Mesothelial cell of epicardium (in vitro differentiated cells): ENCODE measurements around the gene OR1E1. TPM values are rescaled to one million over a fixed set of nuclear protein-coding genes. Genes with fewer than 3 reads are reported as not detected.
"Not testable (repeated sequence)": the region's sequence is repeated elsewhere in the genome, so short reads cannot be mapped to it uniquely, and the experiment has no call there.

ENCODE experiments used
- DNase-seq, 2 experiments: peaks; one replicate each; pipeline ENCODE4 v3.0.0; 2021; ENCODE audit warnings: low spot score in 2 of 2; ENCODE audit not compliant: unreplicated experiment in 2 of 2
- H3K27ac Mint-ChIP-seq: 2 replicates; pipeline ENCODE4 v1.8.0; 2021; ENCODE audit warnings: mixed read lengths
- H3K27me3 Mint-ChIP-seq: 2 replicates; pipeline ENCODE4 v1.8.0; 2021; ENCODE audit warnings: low read depth, mixed read lengths
- H3K36me3 Mint-ChIP-seq: 2 replicates; pipeline ENCODE4 v1.8.0; 2021; ENCODE audit warnings: mixed read lengths
- H3K4me1 Mint-ChIP-seq: 2 replicates; pipeline ENCODE4 v1.8.0; 2021; ENCODE audit warnings: mixed read lengths
- H3K4me3 Mint-ChIP-seq: 2 replicates; pipeline ENCODE4 v1.8.0; 2021; ENCODE audit warnings: mild to moderate bottlenecking, moderate library complexity, mixed read lengths
- H3K9me3 Mint-ChIP-seq: 2 replicates; pipeline ENCODE4 v1.8.0; 2021; ENCODE audit warnings: mixed read lengths
- total RNA-seq: library from RNA; stranded (reverse); gene quantifications from 3 replicates; pipeline ENCODE4 v1.2.1, GENCODE V29; 2021
- TF ChIP-seq, protein P1 (sequence below): fragments of 200-600 bp; sonication (generic); IDR thresholded peaks from one replicate; pipeline ENCODE4 v1.5.0; 2021; ENCODE audit warnings: antibody characterized with exemption; ENCODE audit not compliant: unreplicated experiment

Gene OR1E1
- total RNA-seq, 1 donor from 2014 or later = not detected

DNA sequence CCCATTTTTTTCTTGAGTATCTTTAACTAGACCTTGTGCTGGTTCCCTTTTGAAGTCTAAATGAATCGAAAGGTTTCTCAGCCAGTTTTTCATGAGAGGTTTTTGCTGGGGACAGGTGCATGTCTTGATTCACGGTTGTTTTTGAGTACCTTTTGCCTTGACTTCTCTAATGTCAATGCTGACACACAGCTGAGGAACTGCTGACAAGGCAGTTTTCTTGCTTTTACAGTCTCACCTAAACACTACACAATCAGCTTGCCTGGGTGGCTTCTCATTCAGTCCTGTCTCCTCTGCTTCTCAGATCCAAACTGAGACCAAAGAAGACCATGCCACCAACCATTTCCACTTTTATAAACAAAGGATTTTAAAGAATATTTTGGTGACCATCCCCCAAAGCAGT is 20.0 kb upstream of the OR1E1 start:
- no peak overlapping the region for H3K27ac Mint-ChIP-seq
- TF ChIP-seq, protein P1, sequence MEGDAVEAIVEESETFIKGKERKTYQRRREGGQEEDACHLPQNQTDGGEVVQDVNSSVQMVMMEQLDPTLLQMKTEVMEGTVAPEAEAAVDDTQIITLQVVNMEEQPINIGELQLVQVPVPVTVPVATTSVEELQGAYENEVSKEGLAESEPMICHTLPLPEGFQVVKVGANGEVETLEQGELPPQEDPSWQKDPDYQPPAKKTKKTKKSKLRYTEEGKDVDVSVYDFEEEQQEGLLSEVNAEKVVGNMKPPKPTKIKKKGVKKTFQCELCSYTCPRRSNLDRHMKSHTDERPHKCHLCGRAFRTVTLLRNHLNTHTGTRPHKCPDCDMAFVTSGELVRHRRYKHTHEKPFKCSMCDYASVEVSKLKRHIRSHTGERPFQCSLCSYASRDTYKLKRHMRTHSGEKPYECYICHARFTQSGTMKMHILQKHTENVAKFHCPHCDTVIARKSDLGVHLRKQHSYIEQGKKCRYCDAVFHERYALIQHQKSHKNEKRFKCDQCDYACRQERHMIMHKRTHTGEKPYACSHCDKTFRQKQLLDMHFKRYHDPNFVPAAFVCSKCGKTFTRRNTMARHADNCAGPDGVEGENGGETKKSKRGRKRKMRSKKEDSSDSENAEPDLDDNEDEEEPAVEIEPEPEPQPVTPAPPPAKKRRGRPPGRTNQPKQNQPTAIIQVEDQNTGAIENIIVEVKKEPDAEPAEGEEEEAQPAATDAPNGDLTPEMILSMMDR = no peak
- no peaks in the 10 kb centered on the region for H3K27me3 Mint-ChIP-seq
- peaks cover 56% of the 10 kb centered on the region for H3K9me3 Mint-ChIP-seq
- H3K4me3 Mint-ChIP-seq = no peak overlapping the region
- no peaks in the 10 kb centered on the region for H3K4me1 Mint-ChIP-seq
- no peaks in the 10 kb centered on the region for H3K36me3 Mint-ChIP-seq
- no peak for DNase-seq

DNA sequence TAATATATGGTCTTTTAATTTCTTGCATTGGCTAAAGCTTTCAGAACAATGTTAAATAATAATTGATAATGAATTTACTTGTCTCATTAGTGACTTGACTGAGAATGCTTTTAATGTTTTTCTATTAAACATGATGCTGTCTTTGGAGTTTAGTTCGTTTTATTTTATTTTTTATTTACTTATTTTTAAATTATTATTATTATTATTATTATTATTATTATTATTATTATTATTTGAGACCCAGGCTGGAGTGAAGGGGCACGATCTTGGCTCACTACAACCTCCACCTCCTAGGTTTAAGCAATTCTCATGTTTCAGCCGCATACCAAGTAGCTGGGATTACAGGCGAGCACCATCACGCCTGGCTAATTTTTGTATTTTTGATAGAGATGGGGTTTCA is 17.4 kb upstream of the OR1E1 start:
- TF ChIP-seq, protein P1 = no peak
- Mint-ChIP-seq H3K9me3 (peaks cover 46% of the 10 kb centered on the region), H3K36me3 (no peaks in the 10 kb centered on the region), H3K27me3 (no peaks in the 10 kb centered on the region), H3K4me1 (no peaks in the 10 kb centered on the region), H3K4me3 (no peak overlapping the region), H3K27ac (no peak overlapping the region)
- no peak for DNase-seq

DNA sequence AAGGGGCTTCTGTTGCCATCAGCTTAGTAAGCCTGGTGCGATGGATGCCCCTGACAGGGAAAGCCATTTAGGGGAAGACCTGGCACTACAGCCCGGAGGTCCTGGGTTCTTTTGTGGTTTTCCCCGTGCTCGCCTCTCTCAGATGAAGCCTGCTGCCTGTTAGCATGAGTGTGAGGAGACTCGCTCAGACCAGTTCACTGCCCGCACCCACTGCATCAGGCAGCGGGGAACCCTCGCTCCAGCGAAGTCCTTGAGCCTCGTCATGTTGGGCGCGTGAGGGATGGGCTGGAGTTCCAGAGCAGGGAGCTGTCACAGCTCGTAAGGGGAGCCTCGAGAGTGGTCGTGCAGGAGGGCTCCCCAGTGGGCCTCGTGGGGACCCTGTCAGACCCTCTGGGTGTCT is 14.0 kb upstream of the OR1E1 start:
- H3K27ac Mint-ChIP-seq, H3K4me3 Mint-ChIP-seq, H3K27me3 Mint-ChIP-seq, H3K36me3 Mint-ChIP-seq, DNase-seq, H3K4me1 Mint-ChIP-seq: not testable (repeated sequence)
- H3K9me3 Mint-ChIP-seq = peaks cover 47% of the 10 kb centered on the region

DNA sequence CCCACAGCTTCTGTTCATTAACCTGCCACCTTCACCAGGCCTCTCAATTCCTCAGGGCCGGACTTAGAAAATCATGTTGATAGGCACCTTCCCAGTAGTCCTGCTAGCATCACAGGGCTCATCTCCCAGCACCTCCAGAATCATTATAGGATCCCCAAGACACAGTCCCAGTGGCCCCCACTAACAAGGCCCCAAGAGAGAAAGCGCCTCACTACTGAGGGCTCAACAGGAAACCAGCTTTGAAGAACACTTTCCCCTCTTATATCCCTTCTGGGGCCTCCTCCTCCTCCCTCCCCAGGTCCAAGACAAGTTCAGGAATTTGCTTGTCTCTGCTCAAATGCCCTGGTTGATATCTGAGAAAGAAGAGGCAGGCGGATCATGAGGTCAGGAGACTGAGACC is 12.9 kb upstream of the OR1E1 start, which contains the start of gene OR3A3:
Gene OR3A3, plus strand, starts transcription at position 301 of the 400 bp plus-strand sequence.
- Mint-ChIP-seq H3K4me1 (no peaks in the 10 kb centered on the region), H3K27ac (no peak within 1 kb of the TSS), H3K4me3 (no peak within 1 kb of the TSS), H3K36me3 (no peaks in the 10 kb centered on the region), H3K27me3 (no peaks in the 10 kb centered on the region), H3K9me3 (peaks cover 53% of the 10 kb centered on the region)
- TF ChIP-seq, protein P1 = no peak
- no peak for DNase-seq

DNA sequence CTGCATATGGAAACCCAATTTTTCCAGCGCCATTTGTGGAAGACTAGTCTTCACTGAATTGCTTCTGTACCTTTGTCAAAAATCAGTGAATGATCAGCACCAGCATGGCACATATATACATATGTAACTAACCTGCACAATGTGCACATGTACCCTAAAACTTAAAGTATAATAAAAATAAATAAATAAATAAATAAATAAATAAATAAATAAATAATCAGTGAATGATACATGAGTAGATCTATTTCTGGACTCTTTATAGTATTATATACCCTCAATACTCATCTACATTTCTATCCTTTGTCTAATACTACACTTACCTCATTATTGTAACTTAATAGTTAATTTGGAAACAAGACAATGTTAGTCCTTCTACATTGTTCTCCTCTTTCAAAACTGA is 5.6 kb upstream of the OR1E1 start:
- not testable (repeated sequence) for H3K27me3 Mint-ChIP-seq, H3K27ac Mint-ChIP-seq, H3K4me1 Mint-ChIP-seq, DNase-seq, H3K36me3 Mint-ChIP-seq, H3K4me3 Mint-ChIP-seq
- H3K9me3 Mint-ChIP-seq = peaks cover 83% of the 10 kb centered on the region

DNA sequence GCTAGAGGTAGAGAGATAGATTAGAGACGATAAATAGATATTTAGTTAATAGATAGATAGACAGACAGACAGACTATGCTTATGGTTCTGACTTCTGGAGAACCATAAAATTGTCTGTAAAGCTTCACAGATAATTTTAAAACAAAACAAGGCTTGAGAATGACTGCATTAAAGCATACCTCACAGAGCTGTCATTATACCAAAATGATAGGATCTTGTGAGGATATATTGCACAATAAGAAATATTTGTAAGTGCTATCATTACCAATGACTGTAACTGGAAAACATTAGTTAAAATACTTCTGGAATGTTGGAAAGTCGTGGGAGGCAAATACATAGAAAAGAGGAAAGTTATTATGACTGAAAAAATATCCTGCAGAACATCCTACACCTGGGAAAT is 3.6 kb upstream of the OR1E1 start:
- Mint-ChIP-seq H3K27ac (no peak overlapping the region), H3K4me3 (no peak overlapping the region), H3K27me3 (no peaks in the 10 kb centered on the region), H3K36me3 (no peaks in the 10 kb centered on the region), H3K9me3 (peaks cover 75% of the 10 kb centered on the region), H3K4me1 (no peaks in the 10 kb centered on the region)
- TF ChIP-seq, protein P1 = no peak
- DNase-seq = no peak

DNA sequence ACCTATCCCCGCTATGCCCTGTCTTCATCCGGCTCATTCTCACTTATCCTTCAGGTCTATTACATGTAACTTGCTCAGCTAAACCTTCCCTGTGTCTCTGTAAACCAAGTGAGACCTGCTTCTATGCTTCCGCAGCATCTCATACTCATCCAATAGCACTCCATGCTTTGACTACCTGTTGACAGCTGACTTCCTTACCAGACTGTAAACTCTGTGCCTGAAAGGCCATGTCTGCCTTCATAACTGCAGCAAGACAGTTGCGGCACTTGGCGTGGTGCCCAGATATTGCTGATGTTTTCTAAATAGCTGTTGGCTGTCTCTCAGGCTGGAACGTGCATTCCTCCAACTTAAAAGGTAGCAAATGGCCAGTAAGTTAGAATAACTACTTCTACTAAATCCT is 1.8 kb upstream of the OR1E1 start:
- DNase-seq = no peak
- Mint-ChIP-seq H3K4me1 (no peaks in the 10 kb centered on the region), H3K9me3 (peaks cover 65% of the 10 kb centered on the region), H3K27me3 (no peaks in the 10 kb centered on the region), H3K4me3 (no peak overlapping the region), H3K27ac (no peak overlapping the region), H3K36me3 (peaks cover 2% of the 10 kb centered on the region)
- TF ChIP-seq, protein P1 = no peak

DNA sequence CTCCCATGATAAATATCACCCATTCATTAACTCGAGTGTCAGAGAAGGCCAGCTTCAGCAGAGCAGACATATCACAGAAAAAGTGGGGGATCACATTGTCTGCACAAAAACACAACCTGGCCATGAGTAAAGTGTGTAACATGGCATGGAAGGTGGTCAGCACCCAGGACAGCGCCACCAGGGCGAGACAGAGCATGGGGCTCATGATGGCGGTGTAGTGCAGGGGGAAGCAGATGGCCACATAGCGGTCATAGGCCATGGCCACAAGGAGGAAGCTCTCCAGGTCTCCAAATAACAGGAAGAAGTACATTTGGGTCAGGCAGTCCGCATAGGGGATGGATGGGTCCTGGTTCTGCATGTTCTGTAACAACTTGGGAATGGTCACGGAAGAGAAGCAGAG is 409 bp downstream of the OR1E1 start:
- H3K27me3 Mint-ChIP-seq, H3K4me3 Mint-ChIP-seq, H3K27ac Mint-ChIP-seq, H3K4me1 Mint-ChIP-seq, H3K36me3 Mint-ChIP-seq, DNase-seq: not testable (repeated sequence)
- peaks cover 56% of the 10 kb centered on the region for H3K9me3 Mint-ChIP-seq
